Medulla oblongata (tissue), 1 donor: ENCODE results near the gene SLC25A21.

Experiments used
- DNase-seq: peaks from one replicate; pipeline ENCODE4 v3.0.0-alpha.2; 2015; ENCODE audit errors: extremely low spot score

The SLC25A21 gene

DNA sequence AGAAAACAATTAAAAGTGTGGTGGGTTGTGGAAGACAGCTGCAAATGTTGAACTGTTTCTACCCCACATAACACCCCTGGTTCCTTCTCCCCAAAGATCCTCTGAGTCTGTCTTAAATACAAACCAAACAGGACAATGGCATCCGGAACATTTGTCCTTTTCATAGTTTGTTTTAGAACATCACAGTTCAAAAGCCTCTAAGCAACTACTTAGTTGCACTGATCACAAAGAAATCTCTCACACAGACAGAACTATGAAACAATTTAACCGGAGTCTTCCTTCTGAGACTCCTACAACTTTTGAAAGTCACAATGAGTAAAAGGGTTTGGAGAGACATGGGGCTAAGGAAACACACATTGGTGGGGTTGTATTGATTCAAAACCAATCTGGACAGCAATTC is 125.6 kb downstream of the SLC25A21 start:
- DNase-seq: no peak

- no peak for DNase-seq
Measured at GRCh38 chr14:37045340-37046061, 126.9 kb downstream of the SLC25A21 start.

- no peak for DNase-seq
Measured at GRCh38 chr14:37037636-37038387, 134.6 kb downstream of the SLC25A21 start.

DNA sequence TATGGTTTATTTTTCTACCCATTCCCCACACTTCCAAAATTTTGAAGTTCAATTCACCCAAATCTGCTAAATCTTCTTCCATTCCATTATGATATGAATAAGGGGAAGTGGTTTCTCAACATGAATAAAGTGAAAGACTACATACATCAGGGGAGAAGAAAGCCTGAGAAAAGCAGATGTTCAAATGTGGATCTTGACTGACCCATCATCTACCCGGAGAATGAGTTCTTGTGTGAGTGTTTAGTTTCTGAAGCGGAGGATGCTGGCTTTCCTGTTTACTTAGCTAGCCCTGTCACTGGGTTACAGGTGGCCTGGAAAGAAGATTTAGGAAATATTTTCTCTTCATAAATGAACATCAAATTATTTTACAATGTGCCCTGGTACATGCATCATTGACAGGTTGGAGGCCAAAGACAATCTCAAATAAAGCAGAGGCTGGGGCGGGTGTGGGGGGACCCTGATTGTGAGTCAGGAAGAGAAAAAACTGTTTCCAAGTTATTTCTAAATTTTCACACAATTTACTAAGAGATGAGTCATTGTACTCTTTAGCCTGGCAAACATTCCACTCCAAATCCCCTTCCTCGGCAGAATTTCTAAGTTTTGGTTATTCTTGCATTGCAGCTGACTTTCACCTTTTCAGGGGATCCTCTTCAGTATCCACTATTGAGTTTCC is 135.6 kb downstream of the SLC25A21 start:
- DNase-seq: no peak

DNA sequence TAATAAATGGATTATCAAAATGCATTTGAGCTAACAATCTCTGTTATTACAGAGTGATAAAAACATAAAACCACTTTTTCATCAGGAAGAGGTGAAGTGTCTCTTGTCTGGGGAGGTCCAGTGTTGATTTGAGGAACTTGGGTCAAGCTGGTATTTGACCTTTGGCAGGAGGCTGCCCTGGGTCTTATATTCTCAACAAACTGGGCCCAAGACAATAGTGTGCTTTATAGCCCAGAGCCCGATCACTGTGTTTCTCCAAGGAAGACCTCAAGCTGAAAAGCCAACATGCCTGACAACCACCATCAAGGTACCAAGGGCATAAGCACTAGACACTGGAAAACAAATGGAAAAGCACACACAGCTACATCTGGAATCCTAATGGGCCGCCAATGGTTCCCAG is 137.0 kb downstream of the SLC25A21 start:
- DNase-seq: no peak

- no peak for DNase-seq
Measured at GRCh38 chr14:37034410-37035285, 137.8 kb downstream of the SLC25A21 start.

DNA sequence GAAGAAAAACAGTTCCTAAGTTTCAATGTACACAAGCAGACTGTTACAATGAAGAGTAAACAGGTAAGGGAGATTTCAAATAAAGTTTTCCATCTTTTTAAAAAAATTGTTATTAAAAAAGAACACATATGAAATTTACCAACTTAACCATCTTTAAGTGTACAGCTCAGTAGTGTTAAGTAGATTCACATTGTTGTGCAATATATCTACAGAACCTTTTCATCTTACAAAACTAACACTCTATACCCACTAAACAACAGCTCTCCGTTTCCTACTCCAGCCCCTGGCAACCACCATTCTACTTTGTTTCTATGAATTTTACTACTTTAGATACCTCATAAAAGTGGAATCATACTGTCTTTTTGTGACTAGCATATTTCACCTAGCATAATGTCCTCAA is 139.5 kb downstream of the SLC25A21 start:
- no peak for DNase-seq

DNA sequence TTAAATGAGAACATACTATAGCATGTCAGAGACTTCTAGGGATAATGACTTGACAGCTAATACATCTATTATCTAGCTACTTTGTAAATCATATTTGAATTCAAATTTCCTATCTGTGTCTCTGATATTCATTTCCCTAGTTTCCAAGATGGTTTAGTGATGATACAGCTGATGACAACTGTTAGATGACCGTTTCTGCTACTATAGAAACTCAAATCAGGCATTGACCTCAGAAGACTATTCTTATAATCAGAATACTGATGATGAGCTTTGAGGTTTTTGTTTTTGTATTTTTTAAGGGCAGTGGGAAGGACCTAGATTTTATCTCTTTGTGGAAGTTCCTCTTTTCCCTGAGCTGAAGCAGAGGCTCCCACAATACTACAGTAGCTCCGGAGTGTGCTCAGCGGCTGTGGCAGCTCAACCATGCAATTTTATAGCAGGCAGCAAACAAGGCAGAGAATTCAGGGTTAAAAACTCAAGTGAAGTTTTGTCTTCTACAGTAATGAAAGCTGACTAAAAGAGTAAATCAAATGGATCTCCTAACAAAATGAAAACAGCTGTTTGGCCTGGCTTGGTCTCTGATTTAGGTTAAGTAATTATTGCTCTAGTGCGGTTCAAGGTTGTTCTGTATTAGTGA is 145.1 kb downstream of the SLC25A21 start:
- DNase-seq: no peak

GRCh38 chr14:37023875-37024565 is 148.4 kb downstream of the SLC25A21 start:
- DNase-seq: peak; percentile 9

- DNase-seq: no peak
Measured at GRCh38 chr14:37021390-37021789, 151.0 kb downstream of the SLC25A21 start.

GRCh38 chr14:37019488-37019887 is 152.9 kb downstream of the SLC25A21 start:
- DNase-seq: no peak

GRCh38 chr14:37018571-37019240 is 153.7 kb downstream of the SLC25A21 start:
- no peak for DNase-seq

DNA sequence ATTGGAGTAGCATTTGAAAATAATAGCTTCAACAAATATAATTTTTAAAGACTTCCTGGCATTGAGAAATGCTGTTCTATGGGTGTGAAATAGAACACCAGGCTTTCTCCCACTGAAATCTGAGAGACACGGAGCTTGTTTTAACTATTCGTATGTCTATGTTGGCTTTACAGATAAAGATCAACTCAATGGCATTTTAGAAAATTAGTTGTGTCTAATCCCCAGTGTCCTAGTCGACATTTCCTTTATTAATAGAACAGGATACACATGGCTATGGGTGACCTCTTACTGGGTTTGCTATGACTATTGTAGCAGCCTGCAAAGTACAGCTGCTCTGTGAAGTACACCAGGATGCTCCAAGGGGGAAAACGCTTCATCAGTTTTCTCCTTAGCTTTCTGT is 159.3 kb downstream of the SLC25A21 start:
- no peak for DNase-seq

- DNase-seq: no peak
Measured at GRCh38 chr14:36998686-36999085, 173.7 kb downstream of the SLC25A21 start.

DNA sequence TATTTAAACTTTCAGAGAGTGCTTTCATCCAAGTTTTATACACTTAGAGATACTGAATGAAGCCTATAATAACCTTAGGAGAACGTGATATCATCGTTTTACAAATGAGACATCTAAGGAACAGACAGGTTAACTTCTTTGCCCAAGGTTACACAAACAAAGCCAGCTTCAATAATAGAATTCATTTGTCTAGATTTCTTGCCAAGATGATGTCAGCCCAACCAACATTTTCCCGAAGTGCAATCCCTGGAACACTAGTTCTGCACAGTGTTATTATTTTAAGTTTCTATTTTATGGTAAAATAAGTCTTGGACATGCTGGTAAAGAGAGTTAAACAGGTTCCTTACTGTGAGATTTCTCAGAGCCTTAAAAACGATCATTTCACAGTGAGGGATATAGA is 174.6 kb downstream of the SLC25A21 start:
- no peak for DNase-seq

DNA sequence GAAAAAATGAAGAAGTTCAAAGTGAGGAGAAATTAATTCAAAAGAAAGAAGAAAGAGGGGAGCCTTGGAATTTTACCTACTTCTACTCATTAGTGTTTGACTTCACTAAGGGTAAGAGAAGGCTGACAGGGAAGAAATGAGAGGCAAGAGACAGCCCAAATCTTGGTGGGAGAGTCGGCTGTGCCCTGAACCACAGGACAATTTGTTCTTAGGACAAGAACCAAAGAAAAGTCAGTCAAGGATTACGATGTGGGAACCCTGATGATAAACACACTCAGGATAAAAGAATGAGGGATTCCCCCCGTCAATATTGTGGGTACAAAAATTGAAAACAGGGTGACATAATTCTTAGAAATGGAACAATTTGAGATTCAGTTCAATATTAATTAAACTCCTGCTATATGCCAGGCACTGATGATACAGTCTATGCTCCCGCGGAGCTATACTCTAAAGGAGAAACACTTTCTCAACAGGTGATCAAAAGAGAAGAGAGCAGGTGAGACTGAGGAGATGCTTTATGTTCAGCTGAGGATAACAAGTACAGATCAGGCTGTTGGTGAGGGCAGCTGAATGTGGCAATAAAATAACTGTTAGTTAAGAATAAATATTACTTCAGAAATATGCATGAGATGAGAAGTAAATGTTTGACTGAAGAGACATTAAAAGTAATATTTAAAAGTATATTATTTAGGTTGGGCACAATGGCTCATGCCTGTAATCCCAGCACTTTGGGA is 175.4 kb downstream of the SLC25A21 start:
- DNase-seq: no peak

DNA sequence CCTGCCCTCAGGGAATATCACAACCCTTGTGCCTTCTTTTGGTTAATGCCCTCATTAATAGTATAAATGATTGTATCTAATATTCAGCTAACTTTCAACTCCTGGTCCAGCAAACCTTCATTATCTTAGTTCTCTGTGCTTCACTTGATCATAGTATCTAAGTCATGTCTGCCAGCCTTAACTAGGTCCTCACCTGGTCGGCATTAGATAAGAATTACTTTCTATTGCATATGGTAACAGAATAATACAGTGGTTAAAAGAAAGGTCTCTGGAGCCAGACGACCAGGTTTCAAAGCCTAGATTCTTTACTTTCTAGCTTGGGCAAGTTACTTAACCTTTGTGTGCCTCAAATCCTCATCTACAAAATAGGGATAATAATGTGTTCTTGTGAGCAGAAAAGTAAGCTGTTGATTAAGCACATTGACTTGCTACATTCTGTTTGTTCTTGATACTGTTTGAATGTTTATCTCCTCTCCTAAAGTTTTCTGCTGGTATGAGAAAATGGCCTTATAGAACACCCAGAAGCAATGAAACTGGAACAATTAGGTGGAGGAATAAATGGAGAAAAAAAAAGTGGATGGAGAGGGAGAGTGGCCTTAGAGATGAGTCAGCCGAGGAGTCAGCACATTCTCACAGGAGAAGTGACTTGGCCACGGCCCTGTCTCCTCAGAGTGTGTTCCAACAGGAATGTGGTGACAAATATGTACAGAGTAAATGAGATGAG is 176.1 kb downstream of the SLC25A21 start:
- DNase-seq: no peak

GRCh38 chr14:36989806-36990205 is 182.6 kb downstream of the SLC25A21 start:
- no peak for DNase-seq

- no peak for DNase-seq
Measured at GRCh38 chr14:36988989-36989388, 183.4 kb downstream of the SLC25A21 start.
